Muscle of arm (tissue), 14 donors: ENCODE measurements around the gene LRIG3. TPM values are rescaled to one million over a fixed set of nuclear protein-coding genes. Genes with fewer than 3 reads are reported as not detected.
A peak's percentile ranks its signal among the peaks of the same experiment; 100 is the strongest.
"Not testable (repeated sequence)": the region's sequence is repeated elsewhere in the genome, so short reads cannot be mapped to it uniquely, and the experiment has no call there.

ENCODE experiments used
- DNase-seq: peaks from one replicate; pipeline ENCODE4 v3.0.0-alpha.2; 2013
- long read RNA-seq, 11 donors: transcript quantifications; one replicate each; lab custom pipeline, GENCODE V29; 2026
- polyA plus RNA-seq, 12 donors: library from polyadenylated mRNA; unstranded; fragments of 120-200 nt; gene quantifications; one replicate each; pipeline ENCODE4 v1.2.1, GENCODE V29; 2013; ENCODE audit not compliant: insufficient read length in 12 of 12

The LRIG3 gene, protein sequence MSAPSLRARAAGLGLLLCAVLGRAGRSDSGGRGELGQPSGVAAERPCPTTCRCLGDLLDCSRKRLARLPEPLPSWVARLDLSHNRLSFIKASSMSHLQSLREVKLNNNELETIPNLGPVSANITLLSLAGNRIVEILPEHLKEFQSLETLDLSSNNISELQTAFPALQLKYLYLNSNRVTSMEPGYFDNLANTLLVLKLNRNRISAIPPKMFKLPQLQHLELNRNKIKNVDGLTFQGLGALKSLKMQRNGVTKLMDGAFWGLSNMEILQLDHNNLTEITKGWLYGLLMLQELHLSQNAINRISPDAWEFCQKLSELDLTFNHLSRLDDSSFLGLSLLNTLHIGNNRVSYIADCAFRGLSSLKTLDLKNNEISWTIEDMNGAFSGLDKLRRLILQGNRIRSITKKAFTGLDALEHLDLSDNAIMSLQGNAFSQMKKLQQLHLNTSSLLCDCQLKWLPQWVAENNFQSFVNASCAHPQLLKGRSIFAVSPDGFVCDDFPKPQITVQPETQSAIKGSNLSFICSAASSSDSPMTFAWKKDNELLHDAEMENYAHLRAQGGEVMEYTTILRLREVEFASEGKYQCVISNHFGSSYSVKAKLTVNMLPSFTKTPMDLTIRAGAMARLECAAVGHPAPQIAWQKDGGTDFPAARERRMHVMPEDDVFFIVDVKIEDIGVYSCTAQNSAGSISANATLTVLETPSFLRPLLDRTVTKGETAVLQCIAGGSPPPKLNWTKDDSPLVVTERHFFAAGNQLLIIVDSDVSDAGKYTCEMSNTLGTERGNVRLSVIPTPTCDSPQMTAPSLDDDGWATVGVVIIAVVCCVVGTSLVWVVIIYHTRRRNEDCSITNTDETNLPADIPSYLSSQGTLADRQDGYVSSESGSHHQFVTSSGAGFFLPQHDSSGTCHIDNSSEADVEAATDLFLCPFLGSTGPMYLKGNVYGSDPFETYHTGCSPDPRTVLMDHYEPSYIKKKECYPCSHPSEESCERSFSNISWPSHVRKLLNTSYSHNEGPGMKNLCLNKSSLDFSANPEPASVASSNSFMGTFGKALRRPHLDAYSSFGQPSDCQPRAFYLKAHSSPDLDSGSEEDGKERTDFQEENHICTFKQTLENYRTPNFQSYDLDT
- polyA plus RNA-seq: 10 to 100 TPM in 11 of 12 donors, not detected in 1; 24.2 to 80.9 (median 34.1) TPM
- long read RNA-seq, donor 1, full-length matches to known transcripts: 4 of 11 reads
- long read RNA-seq, donor 1, partial matches to known transcripts: 7 of 11 reads
- long read RNA-seq, donor 1, other reads (novel, unspliced or antisense): 0 of 11 reads
- long read RNA-seq, donor 2, full-length matches to known transcripts: 5 of 5 reads
- long read RNA-seq, donor 2, partial matches to known transcripts: 0 of 5 reads
- long read RNA-seq, donor 2, other reads (novel, unspliced or antisense): 0 of 5 reads
- long read RNA-seq, donor 3, full-length matches to known transcripts: 1 of 1 reads
- long read RNA-seq, donor 3, partial matches to known transcripts: 0 of 1 reads
- long read RNA-seq, donor 3, other reads (novel, unspliced or antisense): 0 of 1 reads
- long read RNA-seq, donor 4, full-length matches to known transcripts: 3 of 3 reads
- long read RNA-seq, donor 4, partial matches to known transcripts: 0 of 3 reads
- long read RNA-seq, donor 4, other reads (novel, unspliced or antisense): 0 of 3 reads
- long read RNA-seq, donor 5: 0 reads
- long read RNA-seq, donor 6, full-length matches to known transcripts: 3 of 3 reads
- long read RNA-seq, donor 6, partial matches to known transcripts: 0 of 3 reads
- long read RNA-seq, donor 6, other reads (novel, unspliced or antisense): 0 of 3 reads
- long read RNA-seq, donor 7, full-length matches to known transcripts: 3 of 3 reads
- long read RNA-seq, donor 7, partial matches to known transcripts: 0 of 3 reads
- long read RNA-seq, donor 7, other reads (novel, unspliced or antisense): 0 of 3 reads
- long read RNA-seq, donor 8, full-length matches to known transcripts: 1 of 1 reads
- long read RNA-seq, donor 8, partial matches to known transcripts: 0 of 1 reads
- long read RNA-seq, donor 8, other reads (novel, unspliced or antisense): 0 of 1 reads
- long read RNA-seq, donor 9, full-length matches to known transcripts: 3 of 17 reads
- long read RNA-seq, donor 9, partial matches to known transcripts: 14 of 17 reads
- long read RNA-seq, donor 9, other reads (novel, unspliced or antisense): 0 of 17 reads
- long read RNA-seq, donor 10, full-length matches to known transcripts: 2 of 2 reads
- long read RNA-seq, donor 10, partial matches to known transcripts: 0 of 2 reads
- long read RNA-seq, donor 10, other reads (novel, unspliced or antisense): 0 of 2 reads
- long read RNA-seq, donor 11, full-length matches to known transcripts: 2 of 10 reads
- long read RNA-seq, donor 11, partial matches to known transcripts: 8 of 10 reads
- long read RNA-seq, donor 11, other reads (novel, unspliced or antisense): 0 of 10 reads

DNA sequence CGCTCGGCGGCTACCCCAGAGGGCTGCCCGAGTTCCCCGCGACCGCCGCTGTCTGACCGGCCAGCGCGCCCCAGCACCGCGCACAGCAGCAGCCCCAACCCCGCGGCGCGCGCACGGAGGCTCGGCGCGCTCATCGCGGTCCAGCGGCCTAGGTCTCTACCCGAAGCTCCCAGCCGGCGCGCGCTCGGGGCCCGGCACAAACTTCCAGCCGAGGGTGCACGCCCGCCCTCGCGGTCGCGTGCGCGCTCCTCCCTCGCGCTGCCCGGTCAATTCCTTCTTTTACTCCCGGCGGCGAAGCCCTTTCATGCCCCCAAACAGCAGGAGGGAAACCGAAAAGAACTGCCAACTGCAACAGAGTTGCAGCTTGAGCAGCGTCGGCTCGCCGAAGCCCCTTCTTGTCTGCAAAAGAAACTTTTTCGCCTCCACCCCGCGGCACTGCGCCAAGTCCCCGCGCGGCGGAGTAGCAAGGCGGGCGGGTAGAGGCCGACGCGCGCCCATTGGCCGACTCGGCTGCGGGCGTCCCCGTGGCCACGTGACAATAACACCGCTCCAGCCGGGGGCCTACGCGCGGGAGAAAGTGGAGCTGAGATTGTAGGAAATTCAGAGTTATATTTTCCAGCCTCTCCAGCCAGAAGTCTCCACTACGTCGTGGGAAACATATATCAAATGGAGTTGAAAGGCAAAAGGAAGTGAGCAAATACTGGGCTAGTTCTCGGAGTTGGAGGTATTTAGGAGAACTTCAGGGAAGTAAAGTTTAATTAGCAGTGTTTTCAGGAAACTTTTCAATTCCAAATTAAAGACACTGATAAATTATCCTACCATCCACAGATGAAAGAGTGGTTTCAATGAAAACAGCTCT is at the start of gene LRIG3:
Gene LRIG3 (minus strand): TSS at position 403 of the 859 bp plus-strand sequence. CDS start 269 bp downstream, at position 134.
- DNase-seq: peak; percentile 98

DNA sequence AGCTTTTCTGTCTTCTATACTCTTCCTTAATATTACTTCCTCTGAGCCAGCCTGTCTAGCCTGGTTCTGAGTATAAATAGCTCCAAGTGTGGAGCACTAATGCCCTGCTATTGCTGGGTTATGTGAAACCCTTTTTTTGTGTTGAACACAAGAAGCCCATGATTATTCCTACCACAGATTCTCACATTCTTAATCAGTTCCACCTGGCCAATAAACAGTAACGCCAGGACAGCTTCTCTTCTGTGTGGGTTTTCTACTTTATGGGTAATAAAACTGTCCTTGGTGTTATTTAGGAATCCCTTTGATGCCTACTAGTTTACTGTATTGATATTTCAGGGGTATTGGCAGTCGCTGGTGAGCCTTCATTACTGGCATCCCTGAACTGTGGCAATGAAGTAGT is 48.9 kb upstream of the LRIG3 start:
- DNase-seq: no peak

DNA sequence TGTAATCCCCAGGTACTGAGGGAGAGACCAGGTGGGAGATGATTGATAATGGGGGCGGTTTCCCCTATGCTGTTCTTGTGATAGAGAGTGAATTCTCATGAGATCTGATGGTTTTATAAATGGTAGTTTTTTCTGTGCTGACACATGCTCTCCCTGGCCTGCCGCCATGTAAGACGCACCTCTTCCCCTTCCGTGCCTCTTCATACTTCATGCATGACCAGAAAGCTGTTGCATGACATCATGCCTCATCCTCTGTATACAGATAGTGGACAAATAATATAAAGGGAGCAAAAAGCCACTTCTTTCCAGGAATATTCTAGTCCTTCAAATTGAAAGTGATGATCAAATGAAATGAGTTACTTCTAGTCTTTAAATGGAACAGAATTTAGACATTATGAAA is 47.3 kb upstream of the LRIG3 start:
- DNase-seq: peak; percentile 48

DNA sequence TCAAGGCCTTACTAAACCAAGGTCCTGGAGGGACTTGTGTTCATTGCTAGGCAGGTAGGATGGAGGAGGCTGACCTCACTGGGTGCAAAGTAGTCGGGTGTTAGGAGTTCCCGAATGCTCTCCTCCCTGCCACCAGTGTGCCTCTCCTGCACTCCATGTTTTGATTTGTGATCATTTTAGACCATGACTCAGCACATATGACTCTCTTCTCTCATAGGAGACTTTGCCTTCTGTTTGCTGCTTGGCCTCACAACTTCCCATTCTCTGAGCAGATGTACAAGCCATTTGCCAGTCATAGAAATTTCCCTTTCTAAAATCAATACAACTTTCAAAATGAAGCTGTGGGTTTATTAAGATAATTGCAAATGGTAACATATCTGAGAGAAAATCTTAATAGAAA is 46.6 kb upstream of the LRIG3 start:
- DNase-seq: no peak

DNA sequence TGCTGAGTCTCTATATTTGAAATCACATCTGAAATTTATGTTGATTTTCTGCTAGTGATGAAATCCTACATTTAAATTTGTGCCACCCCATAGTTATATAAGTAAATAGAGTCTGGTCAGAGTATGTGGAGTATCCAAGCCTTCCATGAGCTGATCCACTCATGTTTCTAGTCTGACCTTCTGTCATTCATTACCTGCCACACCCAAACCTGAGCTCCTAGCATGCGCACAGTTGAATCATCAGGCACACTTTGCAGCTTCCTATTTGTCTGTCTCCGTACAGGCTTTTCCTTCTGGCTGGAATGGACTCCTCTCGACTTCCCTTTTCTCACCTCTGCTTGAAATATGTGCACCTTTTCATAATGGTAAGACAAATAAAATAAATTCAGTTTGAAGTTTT is 45.3 kb upstream of the LRIG3 start:
- DNase-seq: no peak

DNA sequence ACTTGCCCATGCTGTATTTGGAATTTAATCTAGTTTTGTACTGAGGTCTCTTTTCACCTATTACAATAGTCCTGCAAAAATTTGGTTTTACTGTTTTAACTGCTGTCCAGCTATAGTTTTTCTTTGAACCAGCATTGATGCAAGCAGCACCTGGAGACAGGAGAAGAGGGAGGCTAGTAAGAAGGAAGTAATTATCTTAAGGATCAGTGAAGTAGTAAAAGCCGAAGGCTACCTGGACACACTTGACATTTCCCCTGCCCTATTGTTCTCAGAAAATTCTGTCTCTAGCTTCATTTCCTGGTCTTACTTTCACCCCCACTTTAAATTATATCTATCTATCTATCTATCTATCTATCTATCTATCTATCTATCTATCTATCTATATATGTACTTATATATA is 43.5 kb upstream of the LRIG3 start:
- DNase-seq: no peak

DNA sequence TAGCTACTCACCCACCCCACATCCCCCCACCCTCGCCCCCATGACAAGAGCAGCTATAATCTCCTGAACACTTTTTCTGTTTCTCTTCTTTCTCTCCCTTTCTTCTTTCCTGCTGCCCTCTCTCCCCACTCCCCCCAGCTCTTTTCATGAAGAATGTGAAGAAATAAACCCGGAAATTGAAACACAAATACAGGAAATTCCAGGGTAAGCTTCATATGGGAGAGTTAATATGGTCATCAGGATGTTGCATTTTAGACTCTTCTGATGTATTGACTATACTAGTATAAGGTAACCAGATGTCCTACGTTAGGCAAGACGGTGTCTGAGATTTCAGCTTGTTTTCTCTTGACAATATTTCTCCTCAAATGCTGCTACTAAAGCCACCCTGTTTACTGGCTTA is 41.6 kb upstream of the LRIG3 start:
- DNase-seq: no peak

DNA sequence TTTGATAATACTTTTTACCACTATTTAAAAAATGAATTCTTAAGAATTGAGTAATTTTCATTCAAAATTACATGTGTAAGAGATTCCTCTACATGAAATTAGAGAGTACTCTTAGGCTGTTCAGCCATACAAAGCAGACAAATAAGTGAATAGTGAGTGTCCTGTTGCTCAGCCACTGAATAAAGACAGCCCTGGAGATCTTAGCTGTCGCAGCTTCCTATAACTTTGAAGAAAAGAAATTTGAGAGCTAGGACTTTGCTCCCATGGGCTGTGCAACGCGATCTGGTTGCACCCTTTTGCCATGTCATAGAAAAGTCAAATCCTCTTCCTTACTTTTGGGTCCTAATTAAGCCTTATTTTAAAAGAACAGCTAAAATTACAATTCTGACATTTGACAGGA is 40.9 kb upstream of the LRIG3 start:
- no peak for DNase-seq

DNA sequence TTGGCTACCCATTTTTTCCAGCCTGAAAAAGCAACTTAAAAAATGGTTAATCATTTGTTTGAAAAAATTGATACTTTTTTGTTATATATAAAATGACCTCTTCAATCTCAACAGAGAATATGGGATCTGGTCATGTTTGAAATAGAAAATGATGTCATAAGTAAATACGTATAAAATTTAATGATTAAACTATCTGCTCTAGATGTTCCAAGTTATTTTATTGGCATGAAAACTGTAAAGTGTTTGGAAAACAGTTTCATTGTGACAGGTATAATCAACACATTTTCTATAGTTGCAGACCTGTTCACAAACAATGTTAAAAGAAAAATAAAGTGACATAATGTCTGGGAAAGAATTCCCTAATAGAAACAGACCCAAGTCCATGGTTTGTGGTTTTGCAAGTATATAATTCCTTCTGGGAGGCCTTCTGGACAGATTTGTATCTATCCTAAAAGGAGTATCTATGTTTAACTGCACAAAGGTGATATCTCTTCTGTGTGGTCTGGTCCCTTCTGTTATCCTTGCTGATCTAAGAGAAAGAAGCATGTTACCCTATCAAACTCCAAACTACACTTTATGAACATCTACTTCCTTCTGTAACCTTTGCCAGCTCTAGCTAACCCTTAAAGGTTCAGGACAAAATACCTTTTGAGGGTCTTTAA is 39.5 kb upstream of the LRIG3 start:
- no peak for DNase-seq

DNA sequence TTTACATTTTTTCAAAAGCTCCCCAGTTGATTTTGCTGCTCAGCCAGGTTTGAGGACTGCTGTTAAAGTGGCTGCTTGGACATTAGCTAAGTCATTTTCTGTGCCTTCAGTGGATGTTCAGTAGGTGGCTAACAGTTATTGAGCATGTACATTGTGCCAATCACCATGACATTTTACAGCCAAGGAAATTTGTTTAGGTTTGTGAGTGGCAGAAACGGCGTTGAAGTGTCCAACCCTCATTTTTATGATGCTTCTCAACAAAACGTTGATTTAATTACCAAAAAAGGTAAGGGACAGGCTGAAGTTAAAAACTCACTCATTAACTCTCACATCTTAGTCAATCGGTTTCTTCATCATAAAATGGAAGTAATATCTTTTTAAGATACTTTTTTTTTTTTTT is 37.0 kb upstream of the LRIG3 start:
- no peak for DNase-seq

DNA sequence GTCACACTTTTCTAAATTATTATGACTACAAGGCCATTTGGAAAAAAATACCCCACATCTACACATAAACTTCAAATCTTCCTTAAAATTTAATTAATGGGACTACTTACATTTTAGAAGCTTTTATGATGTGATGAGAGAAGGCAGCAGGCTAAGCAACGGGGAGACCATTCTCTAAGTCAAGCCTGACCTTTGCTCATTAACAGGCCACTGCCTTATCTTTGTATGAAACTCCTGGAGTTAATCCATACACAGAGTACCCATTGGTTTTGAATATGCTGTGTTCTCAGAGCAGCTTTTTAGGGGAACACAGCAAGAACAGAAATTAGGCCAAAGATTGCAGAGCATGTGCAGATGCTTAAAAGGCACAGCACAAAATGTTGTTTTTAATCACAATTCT is 35.5 kb upstream of the LRIG3 start:
- no peak for DNase-seq

DNA sequence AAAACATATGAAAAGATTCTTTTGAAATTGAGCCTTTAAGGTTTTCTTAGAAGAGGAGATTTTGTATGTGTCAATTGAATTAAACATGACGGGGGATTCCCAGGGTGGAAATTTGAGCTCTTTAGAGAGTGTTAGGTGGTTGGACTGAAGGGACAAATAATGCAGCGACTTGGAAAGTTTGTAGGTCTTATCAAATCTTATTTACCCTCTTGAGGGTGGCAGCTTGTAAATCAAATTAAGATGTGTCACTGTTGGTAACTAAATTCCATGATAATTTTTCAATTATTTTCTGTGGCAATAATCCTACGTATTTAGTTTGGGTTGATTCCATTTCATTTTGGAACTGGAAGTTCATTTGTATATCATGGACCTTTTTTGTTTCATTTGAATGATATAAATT is 33.7 kb upstream of the LRIG3 start:
- no peak for DNase-seq

DNA sequence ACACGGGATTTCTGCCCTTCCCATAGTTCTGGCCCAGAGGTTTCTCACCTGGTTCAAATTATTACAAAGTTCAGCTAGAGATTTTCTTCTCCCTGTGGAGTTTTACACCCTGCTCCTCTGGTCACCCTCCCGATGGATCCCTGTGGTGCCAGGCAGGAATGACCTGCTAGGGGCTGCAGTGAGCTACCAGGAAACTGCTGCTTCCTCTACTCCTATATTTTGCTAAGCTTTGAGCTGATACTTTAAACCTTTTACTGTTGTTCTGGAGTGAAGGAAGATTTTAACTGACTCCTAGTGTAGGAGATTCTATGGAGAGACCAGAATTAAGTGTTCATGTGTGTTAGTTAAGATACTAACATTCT is 30.4 kb upstream of the LRIG3 start:
- DNase-seq: no peak

DNA sequence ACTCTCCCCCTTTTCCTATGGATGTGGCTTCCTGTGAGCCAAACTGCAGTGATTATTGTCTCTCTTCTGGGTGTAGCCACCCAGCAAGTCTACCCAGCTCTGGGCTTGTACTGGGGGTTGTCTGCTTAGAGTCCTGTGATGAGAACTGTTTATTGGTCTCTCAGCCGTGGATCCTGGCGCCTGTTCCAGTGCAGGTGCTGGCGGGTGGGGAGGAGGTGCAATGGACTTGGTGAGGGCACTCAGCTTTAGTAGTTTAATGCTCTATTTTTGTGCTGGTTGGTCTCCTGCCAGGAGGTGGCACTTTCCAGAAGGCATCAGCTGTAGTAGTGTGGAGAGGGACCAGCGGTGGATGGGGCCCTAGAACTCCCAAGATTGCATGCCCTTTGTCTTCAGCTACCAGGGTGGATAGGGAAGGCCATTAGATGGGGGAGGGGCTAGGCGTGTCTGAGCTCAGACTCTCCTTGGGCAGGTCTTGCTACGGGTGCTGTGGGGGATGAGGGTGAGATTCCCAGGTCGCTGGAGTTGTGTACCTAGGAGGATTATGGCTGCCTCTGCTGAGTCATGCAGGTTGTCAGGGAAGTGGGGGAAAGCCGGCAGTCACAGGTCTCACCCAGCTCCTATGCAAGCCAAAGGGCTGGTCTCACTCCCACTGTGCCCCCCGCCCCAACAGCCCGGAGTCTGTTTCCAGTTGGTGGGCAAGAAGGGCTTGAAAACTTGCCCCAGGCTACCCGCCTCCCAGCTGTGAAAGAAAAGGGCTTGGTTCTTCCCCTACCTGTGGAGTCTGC is 29.8 kb upstream of the LRIG3 start:
- not testable (repeated sequence) for DNase-seq

DNA sequence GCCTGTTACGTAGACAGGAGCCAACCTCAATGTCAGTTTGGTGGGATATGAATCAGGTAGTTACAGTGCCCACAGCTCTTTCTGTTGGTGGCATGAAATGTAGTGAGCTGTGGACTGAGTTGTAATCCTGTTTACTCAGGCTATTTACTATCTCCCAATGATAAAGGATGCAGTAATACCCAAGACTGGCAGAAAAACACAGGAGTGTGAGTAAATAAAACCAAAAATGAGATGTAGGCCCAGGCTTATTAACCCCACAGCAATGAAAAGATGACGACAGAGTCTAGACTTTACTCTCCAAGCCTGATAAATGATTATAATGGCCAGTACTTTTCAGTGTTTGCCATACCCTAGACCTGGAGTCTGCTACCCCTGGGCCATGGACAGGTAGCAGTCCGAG is 22.8 kb upstream of the LRIG3 start:
- DNase-seq: no peak

DNA sequence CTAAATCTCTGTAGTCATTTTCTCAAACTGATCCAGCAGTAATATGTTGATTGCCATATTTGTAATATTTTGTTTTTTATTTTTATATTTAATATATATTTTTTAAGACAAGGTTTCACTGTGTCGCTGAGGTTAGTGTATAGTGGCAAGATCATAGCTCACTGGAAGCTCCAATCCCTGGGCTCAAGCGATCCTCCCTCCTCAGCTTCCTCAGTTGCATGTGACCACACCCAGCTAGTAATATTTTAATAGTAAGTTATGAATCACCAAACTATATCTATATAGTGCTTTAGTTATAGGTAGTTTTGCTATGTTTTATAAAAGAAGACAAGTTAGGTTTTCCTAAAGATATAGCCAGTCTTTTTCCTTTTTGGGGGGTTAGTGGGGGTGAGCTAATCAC is 22.0 kb upstream of the LRIG3 start:
- DNase-seq: no peak
